H1 (cell line): ENCODE measurements around the gene CKM.

ENCODE experiments used
- CTCF ChIP-seq, 3 experiments: IDR thresholded peaks; 1 replicate in 2 of 3; 2 replicates in 1 of 3; pipeline versions ENCODE4 v1.5.1 to v1.6.1; 2011; ENCODE audit warnings: low read length in 3 of 3, mild to moderate bottlenecking in 3 of 3, inconsistent platforms in 2 of 3, low read depth in 1 of 3, moderate library complexity in 1 of 3; ENCODE audit not compliant: insufficient read depth in 1 of 3; ENCODE audit errors: control extremely low read depth in 1 of 3
- JUND ChIP-seq: IDR thresholded peaks from 2 replicates; pipeline ENCODE4 v1.6.1; 2011; ENCODE audit warnings: mild to moderate bottlenecking, improper control_type of control experiment, low read length
- KDM5A ChIP-seq: fragments of 200-600 bp; IDR thresholded peaks from 2 replicates; pipeline ENCODE4 v1.7.1; 2012; ENCODE audit warnings: mild to moderate bottlenecking, low read length, inconsistent platforms, mixed read lengths
- POLR2AphosphoS5 ChIP-seq: IDR thresholded peaks from 2 replicates; pipeline ENCODE4 v1.6.1; 2011; ENCODE audit warnings: low read depth, low read length
- TAF1 ChIP-seq: IDR thresholded peaks from 2 replicates; pipeline ENCODE4 v1.6.1; 2011; ENCODE audit warnings: mild to moderate bottlenecking, low read depth, low read length

- TF ChIP-seq KDM5A (no peak), CTCF (IDR thresholded peaks at IDR 0.05; ENCODE audit: control extremely low read depth in 1 of 3, insufficient read depth in 1 of 3, low read depth in 1 of 3, low read length in 3 of 3) (no peak), TAF1 (no peak), POLR2AphosphoS5 (no peak), JUND (no peak)
These were observed 39.6 kb upstream of the CKM start for GRCh38 chr19:45362291-45362690.
